H1 (cell line): ENCODE measurements around the gene FSIP1. TPM values are rescaled to one million over a fixed set of nuclear protein-coding genes. Genes with fewer than 3 reads are reported as not detected.

Experiments used
- CTCF ChIA-PET: fragments of 300-600 bp; sonication (Branson Sonifier 250); formaldehyde crosslinking; loops from one replicate; lab custom pipeline; 2021; ENCODE audit not compliant: partially characterized antibody; lab: Charles Lee
- POLR2A ChIA-PET: fragments of 300-600 bp; sonication (Branson Sonifier 250); formaldehyde crosslinking; loops from one replicate; lab custom pipeline; 2021; ENCODE audit warnings: inconsistent platforms; ENCODE audit not compliant: partially characterized antibody; lab: Charles Lee
- DNase-seq, 2 experiments: peaks; one replicate each; pipeline versions ENCODE4 v3.0.0 to v3.0.0-alpha.2; 2010 to 2022; ENCODE audit warnings: low spot score in 2 of 2, low read depth in 1 of 2, mixed read lengths in 1 of 2
- FAIRE-seq: peaks from 2 replicates; lab custom pipeline; 2011; peaks lifted over from hg19 to GRCh38; lab: Jason Lieb, UNC
- H2AFZ ChIP-seq: 2 replicates; pipeline ENCODE4 v1.8.1; 2012; ENCODE audit warnings: low read length, inconsistent platforms
- H2AK5ac ChIP-seq: 2 replicates; pipeline ENCODE4 v1.6.1; 2013; ENCODE audit warnings: low read depth, low read length
- H2BK120ac ChIP-seq: replicated peaks from 2 replicates; pipeline ENCODE3; 2013; ENCODE audit warnings: low read depth, low read length, inconsistent platforms
- H2BK12ac ChIP-seq: 2 replicates; pipeline ENCODE4 v1.6.1; 2013; ENCODE audit warnings: low read depth, low read length
- H2BK15ac ChIP-seq: 2 replicates; pipeline ENCODE4 v1.6.1; 2013; ENCODE audit warnings: low read length
- H2BK20ac ChIP-seq: 2 replicates; pipeline ENCODE4 v1.6.1; 2013; ENCODE audit warnings: low read length
- H2BK5ac ChIP-seq: 2 replicates; pipeline ENCODE4 v1.6.1; 2013; ENCODE audit warnings: low read depth, low read length
- H3K14ac ChIP-seq: 2 replicates; pipeline ENCODE4 v1.6.1; 2013; ENCODE audit warnings: inconsistent platforms; ENCODE audit not compliant: insufficient read length
- H3K18ac ChIP-seq: 2 replicates; pipeline ENCODE4 v1.6.1; 2013; ENCODE audit warnings: low read length; ENCODE audit errors: extremely low read depth
- H3K23ac ChIP-seq: 2 replicates; pipeline ENCODE4 v1.6.1; 2013; ENCODE audit warnings: inconsistent platforms; ENCODE audit not compliant: insufficient read length
- H3K23me2 ChIP-seq: 2 replicates; pipeline ENCODE4 v1.6.1; 2013; ENCODE audit warnings: low read depth, low read length
- H3K27ac ChIP-seq: 2 replicates; pipeline ENCODE4 v1.6.1; 2011; ENCODE audit warnings: low read depth, low read length, inconsistent platforms
- H3K27me3 ChIP-seq, 4 experiments: replicated peaks in 1 of 4; 1 replicate in 1 of 4; 2 replicates in 3 of 4; pipeline versions ENCODE4 v1.6.1 to v1.8.1; 2011 to 2013; ENCODE audit warnings: low read length in 3 of 4, mild to moderate bottlenecking in 3 of 4, inconsistent platforms in 2 of 4, mixed read lengths in 2 of 4, moderate library complexity in 1 of 4; ENCODE audit not compliant: control insufficient read depth in 3 of 4, insufficient read depth in 3 of 4; ENCODE audit errors: extremely low read depth in 1 of 4
- H3K36me3 ChIP-seq, 4 experiments: 2 replicates each; pipeline versions ENCODE4 v1.6.1 to v1.8.1; 2011 to 2013; ENCODE audit warnings: mild to moderate bottlenecking in 4 of 4, low read length in 3 of 4, moderate library complexity in 2 of 4, control low read depth in 1 of 4, inconsistent platforms in 1 of 4; ENCODE audit not compliant: insufficient read depth in 4 of 4, control insufficient read depth in 2 of 4
- H3K4ac ChIP-seq: replicated peaks from 2 replicates; pipeline ENCODE3; 2013; ENCODE audit warnings: low read length, low read depth, mixed read lengths, inconsistent platforms; ENCODE audit not compliant: insufficient read length
- H3K4me1 ChIP-seq, 4 experiments: replicated peaks in 1 of 4; 1 replicate in 1 of 4; 2 replicates in 3 of 4; pipeline versions ENCODE4 v1.6.1 to v1.8.1; 2011 to 2013; ENCODE audit warnings: low read length in 3 of 4, inconsistent platforms in 2 of 4, mixed read lengths in 1 of 4; ENCODE audit not compliant: insufficient read depth in 4 of 4, control insufficient read depth in 3 of 4
- H3K4me2 ChIP-seq, 2 experiments: 2 replicates each; pipeline versions ENCODE4 v1.6.1 to v1.8.1; 2011 to 2013; ENCODE audit warnings: low read depth in 2 of 2, low read length in 2 of 2, control low read depth in 1 of 2, inconsistent platforms in 1 of 2, mild to moderate bottlenecking in 1 of 2; ENCODE audit not compliant: insufficient read depth in 1 of 2
- H3K4me3 ChIP-seq, 4 experiments: fragments of 200-600, 300-600 bp in 1 of 4; sonication (generic), shearing (Covaris generic), sonication (Bioruptor Twin) in 1 of 4; 2 replicates each; pipeline versions ENCODE4 v1.5.1 to v1.8.1; 2011 to 2016; ENCODE audit warnings: low read length in 4 of 4, low read depth in 3 of 4, control low read depth in 2 of 4, inconsistent platforms in 2 of 4, mild to moderate bottlenecking in 2 of 4, mixed read lengths in 1 of 4, moderate library complexity in 1 of 4; ENCODE audit not compliant: insufficient read depth in 2 of 4; ENCODE audit errors: extremely low read depth in 1 of 4
- H3K56ac ChIP-seq: replicated peaks from 2 replicates; pipeline ENCODE3; 2013; ENCODE audit warnings: low read depth, mild to moderate bottlenecking, mixed read lengths, low read length, inconsistent platforms; ENCODE audit not compliant: insufficient read length
- H3K79me1 ChIP-seq: 2 replicates; pipeline ENCODE4 v1.6.1; 2013; ENCODE audit warnings: low read depth, low read length, control low read depth
- H3K79me2 ChIP-seq, 2 experiments: 2 replicates each; pipeline versions ENCODE4 v1.6.1 to v1.8.1; 2012 to 2013; ENCODE audit warnings: low read length in 2 of 2, mild to moderate bottlenecking in 2 of 2, inconsistent platforms in 1 of 2; ENCODE audit not compliant: insufficient read depth in 2 of 2, control insufficient read depth in 1 of 2
- H3K9ac ChIP-seq, 4 experiments: replicated peaks in 1 of 4; 1 replicate in 1 of 4; 2 replicates in 3 of 4; pipeline versions ENCODE4 v1.6.1 to v1.8.1; 2011 to 2013; ENCODE audit warnings: low read depth in 3 of 4, low read length in 3 of 4, control low read depth in 2 of 4, mild to moderate bottlenecking in 2 of 4, moderate library complexity in 2 of 4, inconsistent platforms in 1 of 4; ENCODE audit errors: extremely low read depth in 1 of 4
- H3K9me3 ChIP-seq, 2 experiments: 2 replicates each; pipeline versions ENCODE4 v1.6.1 to v1.8.1; 2012 to 2013; ENCODE audit warnings: mild to moderate bottlenecking in 2 of 2, moderate library complexity in 2 of 2, control low read depth in 1 of 2, inconsistent platforms in 1 of 2, low read depth in 1 of 2, low read length in 1 of 2, mixed read lengths in 1 of 2; ENCODE audit not compliant: insufficient read depth in 2 of 2
- H4K20me1 ChIP-seq, 2 experiments: replicated peaks in 1 of 2; 2 replicates each; pipeline versions ENCODE3 to v1.8.1; 2011 to 2013; ENCODE audit warnings: inconsistent platforms in 2 of 2, low read length in 2 of 2, mild to moderate bottlenecking in 1 of 2; ENCODE audit not compliant: insufficient read depth in 2 of 2, control insufficient read depth in 1 of 2
- H4K5ac ChIP-seq: 2 replicates; pipeline ENCODE4 v1.6.1; 2013; ENCODE audit warnings: low read length, low read depth, mixed read lengths, inconsistent platforms; ENCODE audit not compliant: insufficient read length
- H4K8ac ChIP-seq: 2 replicates; pipeline ENCODE4 v1.8.0; 2013; ENCODE audit warnings: mild to moderate bottlenecking, moderate library complexity, low read length, inconsistent platforms; ENCODE audit not compliant: insufficient read depth; ENCODE audit errors: extremely low read depth
- H4K91ac ChIP-seq: replicated peaks from 2 replicates; pipeline ENCODE3; 2013; ENCODE audit warnings: low read length, mixed read lengths, inconsistent platforms; ENCODE audit not compliant: insufficient read length
- EZH2 ChIP-seq: fragments of 200-600 bp; sonication (generic); IDR thresholded peaks from 2 replicates; pipeline ENCODE4 v1.7.1; 2012; ENCODE audit warnings: low read depth, mild to moderate bottlenecking, moderate library complexity, low read length, inconsistent platforms; ENCODE audit not compliant: severe bottlenecking
- KDM1A ChIP-seq: fragments of 200-600, 300-600 bp; sonication (generic); IDR thresholded peaks from 2 replicates; pipeline ENCODE4 v1.7.1; 2016; ENCODE audit warnings: mild to moderate bottlenecking, low read length, borderline replicate concordance
- POLR2A ChIP-seq, 2 experiments: IDR thresholded peaks; 1 replicate in 1 of 2; 2 replicates in 1 of 2; pipeline ENCODE4 v1.6.1; 2011; ENCODE audit warnings: low read depth in 2 of 2, low read length in 2 of 2, mild to moderate bottlenecking in 2 of 2; ENCODE audit errors: control extremely low read depth in 1 of 2
- ZNF274 ChIP-seq: IDR thresholded peaks from 2 replicates; pipeline ENCODE4 v1.7.0; 2012; ENCODE audit warnings: low read length, borderline replicate concordance; ENCODE audit errors: extremely low read depth
- WGBS, 2 experiments: shearing (Covaris generic) in 1 of 2; methylation state at CpG; one replicate each; pipeline versions ENCODE4 v1.1.6 to v1.1.7; 2013 to 2015; ENCODE audit warnings: low lambda C conversion rate in 2 of 2, mixed read lengths in 2 of 2, inconsistent platforms in 1 of 2, low coverage in 1 of 2, missing lambda C conversion rate in 1 of 2; ENCODE audit not compliant: insufficient replicate concordance in 2 of 2, insufficient coverage in 1 of 2, insufficient read length in 1 of 2; ENCODE audit errors: extremely low coverage in 1 of 2, missing lambda C conversion rate in 1 of 2; 5-methylcytosine and 5-hydroxymethylcytosine counted together
- polyA plus RNA-seq, 7 experiments: library from polyadenylated mRNA; depleted of rRNA in 3 of 7; stranded (reverse) in 5 of 7; unstranded in 2 of 7; fragments of >200 nt in 5 of 7; fragments of 200-250 nt in 2 of 7; gene quantifications; 1 replicate in 5 of 7; 2 replicates in 1 of 7; 4 replicates in 1 of 7; pipeline versions ENCODE4 v1.2.1 to v1.2.3, GENCODE V29; 2011 to 2013; ENCODE audit warnings: missing spikeins in 2 of 7, mixed read lengths in 2 of 7
- total RNA-seq: library from RNA; stranded (reverse); fragmentation: NEBNext Ultra II Directional; extraction: Animal tissue kit (Norgen Biotek cat#: 25700); gene quantifications from 2 replicates; pipeline ENCODE4 v1.2.1, GENCODE V29; 2021

Gene FSIP1
- total and polyA plus RNA-seq, 2 of the 8 experiments (the other 6 are each of a cell fraction or from before 2014, with no cell fraction given), result 0.18 to 1.3 TPM

GRCh38 chr15:39627451-39628143 is 155.0 kb downstream of the FSIP1 start:
- CTCF ChIA-PET, result interaction anchor here (0.8 to 5.6 kb wide), 9 partner anchors 14 to 130 kb away, joined by 3 to 25 read pairs (median 3); no protein-coding TSS in a partner anchor
- no peak overlapping the region for H3K56ac ChIP-seq
- no peak overlapping the region for H3K18ac ChIP-seq
- no peak overlapping the region for H3K14ac ChIP-seq
- H3K79me2 ChIP-seq, result no peaks in the 10 kb centered on the region
- H3K4me2 ChIP-seq, result no peak overlapping the region
- no peak overlapping the region; the same call in 1 of the 2 replicates for H2BK15ac ChIP-seq
- no peak overlapping the region for H2BK5ac ChIP-seq
- no peak overlapping the region for H2AK5ac ChIP-seq
- WGBS, 2 experiments, result 86% methylated on average over 3 of the region's 3 CpGs; no CpG with 5 or more reads in 1 of the 2 experiments
- H4K20me1 ChIP-seq, result no peaks in the 10 kb centered on the region
- no peak overlapping the region for H4K8ac ChIP-seq
- DNase-seq (no peak), FAIRE-seq (no peak)
- no peak overlapping the region for H2BK12ac ChIP-seq
- no peaks in the 10 kb centered on the region for H3K27me3 ChIP-seq
- POLR2A ChIA-PET, result interaction anchor here (1.5 kb wide), 1 partner anchor 47 kb away, joined by 4 read pairs; the partner anchor contains the start of gene THBS1
- H3K4ac ChIP-seq, result no peak overlapping the region
- H2AFZ ChIP-seq, result no peak overlapping the region
- TF ChIP-seq KDM1A (no peak), EZH2 (no peak), ZNF274 (no peak), POLR2A (IDR thresholded peaks at IDR 0.05; ENCODE audit: control extremely low read depth in 1 of 2, low read depth in 2 of 2, low read length in 2 of 2) (no peak)
- no peaks in the 10 kb centered on the region for H3K79me1 ChIP-seq
- no peak overlapping the region for H3K27ac ChIP-seq
- no peaks in the 10 kb centered on the region for H3K36me3 ChIP-seq
- H3K23ac ChIP-seq, result no peak overlapping the region
- no peak overlapping the region for H4K5ac ChIP-seq
- H3K4me3 ChIP-seq, result no peak overlapping the region
- H3K4me1 ChIP-seq, result no peaks in the 10 kb centered on the region; a peak in 2 of 7 replicates
- H2BK120ac ChIP-seq, result no peak overlapping the region
- H3K23me2 ChIP-seq, result no peaks in the 10 kb centered on the region
- no peak overlapping the region for H2BK20ac ChIP-seq
- H3K9ac ChIP-seq, result no peak overlapping the region
- H3K9me3 ChIP-seq, result no peaks in the 10 kb centered on the region
- no peak overlapping the region for H4K91ac ChIP-seq
